Stimulated activated CD4-positive, alpha-beta T cell treated with anti-CD3 and anti-CD28 coated beads, Interleukin-12 subunit alpha, Interleukin-12 subunit beta, amount 100 ng/mL, for 24 hours (primary cell): ENCODE measurements around the gene TAGAP.
"Not testable (repeated sequence)": the region's sequence is repeated elsewhere in the genome, so short reads cannot be mapped to it uniquely, and the experiment has no call there.

Source experiments
- DNase-seq, 2 experiments: peaks; one replicate each; pipeline ENCODE4 v3.0.0-alpha.2; 2020; ENCODE audit warnings: low read depth in 2 of 2

Gene TAGAP

GRCh38 chr6:159010037-159010612 lies 34.7 kb downstream of the TAGAP start:
- DNase-seq: not testable (repeated sequence)

GRCh38 chr6:159008656-159009288 lies 36.0 kb downstream of the TAGAP start:
- no peak for DNase-seq

GRCh38 chr6:159007510-159007909 lies 37.3 kb downstream of the TAGAP start:
- no peak for DNase-seq

- no peak for DNase-seq
Measured at GRCh38 chr6:159005436-159005835, 39.4 kb downstream of the TAGAP start.

- no peak for DNase-seq
Measured at GRCh38 chr6:159004592-159004991, 40.2 kb downstream of the TAGAP start.

- DNase-seq: no peak
Measured at GRCh38 chr6:159002432-159003155, 42.2 kb downstream of the TAGAP start.

- peak; percentile 87 to 93 for DNase-seq
Measured at GRCh38 chr6:158999666-159000403, 45.0 kb downstream of the TAGAP start, which contains the start of gene RSPH3. Gene RSPH3, minus strand, starts transcription at chr6:159000202. Its CDS starts 652 bp downstream, at chr6:158999550.

- no peak for DNase-seq
Measured at GRCh38 chr6:158999154-158999665, 45.6 kb downstream of the TAGAP start.

GRCh38 chr6:158996856-158997255 lies 47.9 kb downstream of the TAGAP start:
- no peak for DNase-seq

- no peak for DNase-seq
Measured at GRCh38 chr6:158993639-158994038, 51.2 kb downstream of the TAGAP start.

- DNase-seq: no peak
Measured at GRCh38 chr6:158991017-158991723, 53.6 kb downstream of the TAGAP start.

- DNase-seq: not testable (repeated sequence)
Measured at GRCh38 chr6:158989711-158990110, 55.1 kb downstream of the TAGAP start.

- no peak for DNase-seq
Measured at GRCh38 chr6:158988477-158988876, 56.3 kb downstream of the TAGAP start.

GRCh38 chr6:158987657-158988056 lies 57.1 kb downstream of the TAGAP start:
- no peak for DNase-seq
